K562 (cell line): ENCODE results near the gene KRT31. TPM values are rescaled to one million over a fixed set of nuclear protein-coding genes. Genes with fewer than 3 reads are reported as not detected.
"Not testable (repeated sequence)": the region's sequence is repeated elsewhere in the genome, so short reads cannot be mapped to it uniquely, and the experiment has no call there.

ENCODE experiments used
- ATAC-seq: fragments of 200-7000 bp; cut with Tn5 transposase; 3 replicates; pipeline ENCODE4 v1.9.1; 2020; ENCODE audit warnings: moderate library complexity
- BruUV-seq: library from RNA; stranded (reverse); fragments of 400-500 nt; replicated peaks from 2 replicates; lab custom pipeline; 2021; lab: Mats Ljungman, UMichigan
- CTCF ChIA-PET: fragments of 300-600 bp; formaldehyde crosslinking; extraction: SDS; loops from one replicate; lab custom pipeline; 2021; ENCODE audit warnings: low intra/inter-chr PET ratio; lab: Yijun Ruan, JAX
- POLR2A ChIA-PET: fragments of 300-600, 350-650 bp; sonication (Branson Sonifier 250); formaldehyde crosslinking; extraction: SDS; loops from one replicate; lab custom pipeline; 2021; ENCODE audit warnings: antibody characterized with exemption, inconsistent platforms; lab: Yijun Ruan, JAX
- DNase-seq, 4 experiments: peaks; one replicate each; pipeline versions ENCODE4 v3.0.0 to v3.0.0-alpha.2; 2011 to 2018; ENCODE audit warnings: low spot score in 3 of 4, mixed read lengths in 3 of 4; ENCODE audit errors: extremely low read depth in 1 of 4
- FAIRE-seq: peaks from 2 replicates; lab custom pipeline; 2011; peaks lifted over from hg19 to GRCh38; lab: Jason Lieb, UNC
- H2AFZ ChIP-seq: 2 replicates; pipeline ENCODE4 v1.6.0; 2011; ENCODE audit warnings: low read depth, low read length, control low read depth, inconsistent platforms
- H3K27ac ChIP-seq: fragments of 200-600 bp; 3 replicates; pipeline ENCODE4 v1.8.0; 2011; ENCODE audit warnings: low read depth, mild to moderate bottlenecking, control low read depth, inconsistent platforms, low read length, moderate library complexity, mixed read lengths; ENCODE audit errors: extremely low read depth
- H3K27me3 ChIP-seq, 2 experiments: fragments of 300-600 bp in 1 of 2; 2 replicates in 1 of 2; 3 replicates in 1 of 2; pipeline versions ENCODE4 v1.6.0 to v1.8.0; 2011; ENCODE audit warnings: inconsistent platforms in 2 of 2, low read length in 2 of 2, mild to moderate bottlenecking in 1 of 2, mixed read lengths in 1 of 2, moderate library complexity in 1 of 2; ENCODE audit not compliant: control insufficient read depth in 2 of 2, insufficient read depth in 2 of 2
- H3K36me3 ChIP-seq: fragments of 300-600 bp; 3 replicates; pipeline ENCODE4 v1.8.0; 2011; ENCODE audit warnings: mild to moderate bottlenecking, low read length, inconsistent platforms; ENCODE audit not compliant: control insufficient read depth, insufficient read depth
- H3K4me1 ChIP-seq, 2 experiments: fragments of 200-600 bp in 1 of 2; replicated peaks in 1 of 2; 2 replicates in 1 of 2; 3 replicates in 1 of 2; pipeline versions ENCODE4 v1.5.1 to v1.8.0; 2011; ENCODE audit warnings: inconsistent platforms in 2 of 2, low read length in 2 of 2, mild to moderate bottlenecking in 1 of 2, mixed read lengths in 1 of 2, moderate library complexity in 1 of 2; ENCODE audit not compliant: control insufficient read depth in 2 of 2, insufficient read depth in 2 of 2
- H3K4me2 ChIP-seq: 2 replicates; pipeline ENCODE4 v1.6.1; 2011; ENCODE audit warnings: low read length, control low read depth, inconsistent platforms, mixed read lengths; ENCODE audit not compliant: insufficient read depth
- H3K4me3 ChIP-seq: fragments of 200-600 bp; sonication (generic), shearing (Covaris generic); 2 replicates; pipeline ENCODE4 v1.5.1; 2016; ENCODE audit warnings: control low read depth, inconsistent platforms
- H3K79me2 ChIP-seq: fragments of 200-600 bp; 3 replicates; pipeline ENCODE4 v1.8.0; 2011; ENCODE audit warnings: low read length, inconsistent platforms; ENCODE audit not compliant: control insufficient read depth, insufficient read depth
- H3K9ac ChIP-seq, 2 experiments: 2 replicates each; pipeline versions ENCODE4 v1.6.0 to v1.6.1; 2011; ENCODE audit warnings: low read depth in 2 of 2, low read length in 2 of 2, control low read depth in 1 of 2, inconsistent platforms in 1 of 2, mild to moderate bottlenecking in 1 of 2, mixed read lengths in 1 of 2; ENCODE audit not compliant: insufficient read depth in 1 of 2
- H3K9me1 ChIP-seq: one replicate; pipeline ENCODE4 v1.6.0; 2011; ENCODE audit warnings: inconsistent platforms, mild to moderate bottlenecking, low read length, moderate library complexity; ENCODE audit not compliant: control insufficient read depth, insufficient read depth
- H3K9me3 ChIP-seq: replicated peaks from 2 replicates; pipeline ENCODE4 v1.5.1; 2011; ENCODE audit warnings: low read depth, low read length, inconsistent platforms; ENCODE audit not compliant: control insufficient read depth, insufficient read depth
- H4K20me1 ChIP-seq: replicated peaks from 2 replicates; pipeline ENCODE4 v1.6.1; 2011; ENCODE audit warnings: low read length, inconsistent platforms, mixed read lengths; ENCODE audit not compliant: control insufficient read depth, insufficient read depth
- JUN ChIP-seq, 2 experiments: sonication (generic) in 1 of 2; formaldehyde crosslinking in 1 of 2; IDR thresholded peaks; 2 replicates each; pipeline versions ENCODE4 v1.6.1 to v1.8.0; 2012 to 2022; ENCODE audit warnings: borderline replicate concordance in 2 of 2, mild to moderate bottlenecking in 2 of 2, improper control_type of control experiment in 1 of 2, low read depth in 1 of 2, low read length in 1 of 2, missing genetic modification reagents in 1 of 2
- WGBS: fragments of 100-300 bp; shearing (Covaris generic); methylation state at CpG from one replicate; pipeline ENCODE4 v1.1.6; 2016; ENCODE audit warnings: low coverage, mixed read lengths; ENCODE audit not compliant: insufficient coverage; ENCODE audit errors: missing lambda C conversion rate; 5-methylcytosine and 5-hydroxymethylcytosine counted together
- in situ Hi-C: fragments of 300-500 bp; cut with MboI; formaldehyde crosslinking; loops from 4 replicates; pipeline ENCODE4 v1.15.0; 2018; ENCODE audit warnings: inconsistent platforms, mixed read lengths
- intact Hi-C: fragments of 100-400 bp; cut with micrococcal nuclease; formaldehyde crosslinking; loops from 2 replicates; pipeline ENCODE4 v1.14.2; 2022
- polyA plus RNA-seq, 8 experiments: library from polyadenylated mRNA; depleted of rRNA in 4 of 8; stranded (reverse) in 5 of 8; unstranded in 3 of 8; fragments of >200 nt; fragmentation: Nextera tagmentation in 2 of 8; fragmentation: Illumina TruSeq in 1 of 8; extraction: Ambion mirVana in 2 of 8; extraction: Trizol in 1 of 8; gene quantifications; 2 replicates each; pipeline versions ENCODE4 v1.2.1 to v1.2.3, GENCODE V29; 2011 to 2014; ENCODE audit warnings: inconsistent platforms in 1 of 8, missing spikeins in 1 of 8
- total RNA-seq, 7 experiments: library from RNA; depleted of rRNA in 6 of 7; stranded (reverse); fragments of >200 nt in 6 of 7; fragmentation: Illumina TruSeq in 2 of 7; extraction: Trizol in 2 of 7; gene quantifications; 2 replicates each; pipeline versions ENCODE4 v1.2.1 to v1.2.3, GENCODE V29; 2011 to 2021; ENCODE audit warnings: low replicate concordance in 1 of 7

KRT31 gene
- total and polyA plus RNA-seq, 9 of the 15 experiments (the other 6 are each of a cell fraction or from before 2014, with no cell fraction given) = not detected

- 0% methylated on average over 7 of the region's 7 CpGs for WGBS
- BruUV-seq = no TSS peak
Observed at GRCh38 chr17:41347869-41348760, 49.3 kb downstream of the KRT31 start.

GRCh38 chr17:41346421-41346820 is 51.0 kb downstream of the KRT31 start:
- H3K79me2 ChIP-seq, H3K4me2 ChIP-seq, H3K27me3 ChIP-seq, FAIRE-seq, H4K20me1 ChIP-seq, CTCF ChIA-PET, H3K36me3 ChIP-seq, H3K27ac ChIP-seq, H3K4me1 ChIP-seq, in situ Hi-C loops, BruUV-seq, ATAC-seq, DNase-seq, H3K9me3 ChIP-seq, intact Hi-C loops, H3K4me3 ChIP-seq, H3K9me1 ChIP-seq, H3K9ac ChIP-seq, H2AFZ ChIP-seq: not testable (repeated sequence)
- WGBS = 1% methylated on average over 16 of the region's 16 CpGs
- POLR2A ChIA-PET = interaction anchor here (1.1 kb wide), 1 partner anchor 10 kb away, joined by 5 read pairs; no protein-coding TSS in a partner anchor

More at GRCh38 chr17:41347869-41348760, 49.3 kb downstream of the KRT31 start:
- TF ChIP-seq JUN (IDR thresholded peaks at IDR 0.05; ENCODE audit: borderline replicate concordance, low read depth, low read length) (no peak), JUN (CRISPR knock-in tag; IDR thresholded peaks at IDR 0.05; ENCODE audit: borderline replicate concordance) (no peak)
- DNase-seq (no peak), ATAC-seq (no peak), FAIRE-seq (no peak)
- H3K4me3 ChIP-seq = no peak overlapping the region
- H3K79me2 ChIP-seq = no peaks in the 10 kb centered on the region
- no peak overlapping the region for H3K4me2 ChIP-seq
- no peaks in the 10 kb centered on the region for H3K4me1 ChIP-seq
- H3K9me1 ChIP-seq = no peaks in the 10 kb centered on the region
- in situ Hi-C loops = no loop called here
- H3K9me3 ChIP-seq = no peaks in the 10 kb centered on the region
- H2AFZ ChIP-seq = no peak overlapping the region
- H3K27ac ChIP-seq = no peak overlapping the region
- H3K27me3 ChIP-seq = no peaks in the 10 kb centered on the region
- intact Hi-C loops = no loop called here
- no peaks in the 10 kb centered on the region for H4K20me1 ChIP-seq
- CTCF ChIA-PET = no interaction called here
- no peak overlapping the region for H3K9ac ChIP-seq
- POLR2A ChIA-PET = no interaction called here
- H3K36me3 ChIP-seq = no peaks in the 10 kb centered on the region
